GM18502 (cell line): Measurements from ENCODE around the gene CSNK1A1L.
A peak's percentile ranks its signal among the peaks of the same experiment; 100 is the strongest.

Experiments used
- ATAC-seq: cut with Tn5 transposase; IDR thresholded peaks from one replicate; pipeline ENCODE4 v1.9.1; 2021; ENCODE audit warnings: mild to moderate bottlenecking; ENCODE audit not compliant: unreplicated experiment, poor library complexity

Gene CSNK1A1L

DNA sequence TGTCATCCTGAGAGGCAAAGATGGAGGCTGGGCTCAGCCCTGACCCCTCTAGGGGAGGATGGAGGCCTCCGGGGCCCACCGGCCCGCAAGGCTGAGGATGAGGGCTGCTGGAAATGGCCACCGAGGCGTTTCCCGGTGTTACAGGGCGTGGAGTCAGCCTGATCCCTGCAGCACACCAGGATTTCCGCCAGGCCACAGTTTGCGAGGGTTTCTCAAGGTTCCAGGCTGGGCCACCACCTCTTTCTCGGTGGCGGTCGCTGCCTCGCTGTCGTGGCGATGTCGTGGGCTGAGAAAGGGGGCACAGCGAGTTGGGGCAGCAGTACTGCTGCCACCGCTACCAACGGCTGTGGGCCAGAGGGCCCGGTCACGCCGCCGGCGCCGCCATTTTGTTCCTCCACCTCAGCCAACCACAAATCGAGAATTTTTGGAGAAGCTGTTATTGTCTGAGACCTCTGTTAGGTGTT, at the start of gene CSNK1A1L:
TSS of gene CSNK1A1L (minus strand) at position 414 of the 464 bp plus-strand sequence. CDS start at position 6, 408 bp downstream.
- ATAC-seq = no peak

DNA sequence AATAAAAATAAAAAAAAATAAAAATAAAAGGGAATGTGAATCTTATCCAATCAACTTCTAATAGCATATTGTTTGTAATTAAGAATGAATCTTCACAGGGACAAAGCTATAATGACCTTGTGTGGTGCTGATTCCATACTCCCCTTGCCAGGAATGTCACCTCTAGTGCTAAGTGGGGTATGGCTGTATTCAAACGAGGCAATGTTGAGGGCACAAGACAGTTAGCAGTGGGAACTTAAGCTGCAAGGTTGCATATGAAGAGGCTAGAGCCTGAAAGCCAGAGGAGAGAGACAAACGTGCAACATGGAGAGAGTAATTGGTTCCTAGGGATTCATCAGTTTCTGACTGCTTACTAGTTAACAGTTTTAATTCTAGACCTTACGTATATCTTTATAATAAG, 43.9 kb upstream of the CSNK1A1L start:
- no peak for ATAC-seq

DNA sequence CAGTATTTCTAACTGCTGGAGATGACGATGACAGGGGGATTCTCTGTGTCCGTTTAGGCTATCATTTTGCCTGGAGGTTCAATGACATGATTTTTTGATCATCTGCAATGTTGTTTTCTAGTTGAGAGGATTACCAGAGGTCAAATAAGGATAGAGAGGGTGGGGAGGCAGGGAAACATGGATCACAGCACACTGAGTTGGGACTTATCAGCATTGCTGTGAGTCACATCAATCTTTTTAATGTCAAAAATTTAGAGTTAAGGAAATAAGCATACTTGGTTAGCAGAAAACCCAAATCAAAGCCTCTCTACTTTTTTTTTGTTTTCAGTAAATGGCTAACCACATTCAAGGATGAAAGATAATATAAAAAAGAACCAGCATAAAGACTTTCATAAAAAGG, 43.0 kb upstream of the CSNK1A1L start:
- ATAC-seq = no peak

DNA sequence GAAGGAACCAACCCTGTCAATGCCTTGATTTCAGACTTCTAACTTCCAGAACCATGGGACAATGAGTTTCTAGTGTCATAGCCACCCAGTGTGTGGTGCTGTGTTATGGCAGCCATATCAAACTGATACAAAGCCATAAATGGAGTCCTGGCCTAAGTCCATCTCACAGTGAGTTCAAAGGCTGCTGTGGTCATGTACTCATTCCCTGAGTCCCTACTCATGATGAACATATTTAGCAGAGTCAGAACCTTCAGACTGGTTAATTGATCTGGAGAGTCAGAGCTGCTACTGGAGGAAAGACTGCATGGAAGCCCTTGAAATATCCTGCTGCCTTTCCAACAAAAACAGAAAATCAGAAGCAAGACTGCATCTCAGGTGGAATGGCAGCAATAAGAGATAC, 39.2 kb upstream of the CSNK1A1L start:
- no peak for ATAC-seq

DNA sequence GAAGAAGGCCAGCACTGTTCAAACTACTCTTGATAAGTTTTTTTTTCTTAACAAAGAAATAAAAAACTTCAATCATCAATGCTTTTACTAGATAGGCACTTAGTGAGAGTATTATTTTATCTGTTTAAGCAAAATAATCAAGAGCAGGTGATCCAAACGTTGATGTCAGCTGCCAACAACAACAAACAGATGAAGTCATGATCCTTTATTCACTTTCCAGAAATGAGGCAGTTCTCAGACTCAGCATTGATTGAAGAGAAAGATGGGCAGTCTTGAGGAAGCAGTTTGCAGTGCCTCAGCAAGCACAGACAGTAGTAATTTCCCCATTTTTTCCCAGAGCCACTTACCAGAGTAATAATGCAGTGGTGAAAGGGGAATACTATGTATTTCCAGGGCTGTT, 38.4 kb upstream of the CSNK1A1L start:
- ATAC-seq = no peak

DNA sequence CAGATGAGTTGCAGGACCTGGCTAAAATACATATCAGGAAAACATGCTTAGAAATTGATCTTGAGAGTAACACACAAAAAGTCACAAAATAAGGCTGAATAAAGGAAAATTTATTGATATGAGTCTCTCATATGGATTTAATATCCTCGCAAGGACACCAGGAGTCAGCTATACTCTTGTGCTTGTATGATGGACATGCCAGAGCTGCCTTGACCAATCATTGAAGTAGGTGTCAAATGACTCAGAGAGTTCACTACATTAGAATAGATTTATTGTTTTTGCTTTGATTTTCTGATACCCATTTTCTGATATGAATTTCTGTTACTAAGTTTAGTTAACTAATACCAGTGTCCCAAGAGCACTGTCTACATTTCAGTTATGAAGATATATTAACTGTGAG, 37.4 kb upstream of the CSNK1A1L start:
- no peak for ATAC-seq

DNA sequence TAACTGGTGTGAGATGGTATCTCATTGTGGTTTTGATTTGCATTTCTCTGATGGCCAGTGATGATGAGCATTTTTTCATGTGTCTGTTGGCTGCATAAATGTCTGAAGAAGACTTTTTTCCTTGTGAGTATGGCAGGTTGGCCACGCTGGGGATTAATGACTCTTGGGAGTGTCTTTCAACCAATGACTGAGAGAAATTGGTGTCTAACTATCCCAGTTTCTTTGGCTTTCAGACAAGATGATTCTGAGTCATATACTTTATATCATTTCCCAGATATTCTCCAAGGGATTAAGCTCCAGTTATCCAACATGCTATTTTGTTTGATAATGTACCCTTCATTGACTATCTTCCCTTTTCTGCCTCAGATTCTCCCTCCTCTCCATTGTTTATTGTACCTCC, 35.5 kb upstream of the CSNK1A1L start:
- ATAC-seq = no peak

DNA sequence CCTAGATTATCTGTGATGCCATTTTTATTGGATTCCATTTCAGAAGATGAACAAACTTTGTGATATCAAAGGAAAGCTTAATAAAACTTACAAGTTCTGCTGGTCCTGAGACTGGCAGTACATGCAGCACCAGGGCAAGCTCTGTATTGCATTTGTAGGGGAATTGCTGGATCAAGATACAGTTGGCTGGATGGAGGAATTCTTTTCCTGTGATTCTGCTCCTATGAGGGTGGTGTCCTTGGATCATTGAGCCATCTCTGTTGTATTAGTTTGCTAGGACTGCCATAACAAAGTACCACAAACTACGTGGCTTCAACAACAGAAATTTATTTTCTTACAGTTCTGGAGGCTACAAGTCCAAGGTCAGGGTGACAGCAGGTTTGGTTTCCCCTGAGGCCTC, 33.9 kb upstream of the CSNK1A1L start:
- no peak for ATAC-seq

DNA sequence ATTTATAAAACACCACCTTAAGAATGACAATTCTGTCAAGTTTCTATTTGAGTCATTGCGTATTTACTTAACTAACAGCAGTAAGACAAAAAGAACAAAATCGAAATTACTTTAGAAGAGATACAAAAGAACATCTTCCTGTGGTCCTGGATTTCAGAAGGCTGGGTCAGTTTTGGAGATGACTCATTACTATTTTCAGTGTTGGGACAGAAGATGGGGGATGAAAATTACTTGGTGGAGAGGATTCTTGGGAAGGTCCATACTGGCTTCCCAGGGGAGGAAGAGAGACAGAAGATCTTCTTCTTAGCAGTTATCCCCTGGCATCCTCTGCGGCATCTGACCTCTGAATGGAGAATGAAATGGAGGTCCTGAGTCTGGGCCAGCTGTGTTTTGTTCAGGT, 33.5 kb upstream of the CSNK1A1L start:
- ATAC-seq = no peak

DNA sequence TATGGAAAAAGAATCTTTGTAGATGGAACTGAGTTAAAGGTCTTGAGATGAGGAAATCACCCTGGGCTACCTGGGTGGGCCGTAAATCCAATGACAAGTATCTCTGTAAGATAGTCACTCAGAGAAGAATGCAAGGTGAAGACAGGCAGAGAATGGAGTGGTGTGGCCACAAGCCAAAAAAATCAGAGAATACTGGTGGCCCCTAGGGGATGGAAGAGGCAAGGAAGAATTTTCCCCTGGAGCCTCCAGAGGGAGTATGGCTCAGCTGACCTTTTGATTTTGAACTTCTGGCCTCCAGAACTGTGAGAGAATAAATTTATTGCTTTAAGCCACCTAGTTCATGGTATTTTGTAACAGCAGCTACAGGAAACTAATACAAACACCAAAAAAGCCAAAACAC, 32.7 kb upstream of the CSNK1A1L start:
- ATAC-seq = no peak

DNA sequence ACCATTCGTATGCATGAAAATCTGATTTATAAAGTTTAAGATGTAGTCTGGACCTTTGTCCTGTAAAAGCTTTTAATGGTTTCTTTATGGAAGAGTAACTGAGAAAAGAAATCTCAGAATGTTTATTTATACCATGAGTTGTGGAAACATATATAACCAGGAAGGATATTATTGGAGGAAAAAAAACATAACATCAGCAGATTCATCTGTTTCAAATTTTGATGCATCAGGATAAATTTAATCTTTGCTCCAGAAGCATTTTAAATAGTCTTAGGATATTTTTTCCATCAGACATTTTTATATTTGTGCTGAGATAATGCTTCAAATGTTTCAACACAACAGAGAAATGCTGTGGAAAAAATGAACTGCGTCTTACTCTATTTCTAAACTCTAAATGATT, 31.2 kb upstream of the CSNK1A1L start:
- no peak for ATAC-seq

DNA sequence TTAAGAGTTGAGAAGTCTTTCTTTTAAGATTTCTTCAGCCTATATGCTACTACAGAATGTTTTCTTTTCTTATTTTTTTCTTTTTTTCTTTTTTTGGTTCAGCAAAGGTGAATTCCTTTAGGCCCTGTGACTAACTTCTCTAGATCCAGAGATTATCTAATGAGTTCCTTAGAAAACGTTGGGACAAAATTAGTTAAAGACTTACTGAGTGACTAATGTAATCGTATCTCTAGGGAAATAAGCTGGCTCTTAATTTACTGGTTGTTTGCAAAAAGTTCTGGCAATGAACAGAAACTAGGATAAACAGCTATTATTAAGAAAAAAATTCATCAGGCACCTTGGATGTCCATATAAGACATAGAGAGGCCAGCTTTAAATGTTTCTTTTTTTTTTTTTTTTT, 30.7 kb upstream of the CSNK1A1L start:
- no peak for ATAC-seq

DNA sequence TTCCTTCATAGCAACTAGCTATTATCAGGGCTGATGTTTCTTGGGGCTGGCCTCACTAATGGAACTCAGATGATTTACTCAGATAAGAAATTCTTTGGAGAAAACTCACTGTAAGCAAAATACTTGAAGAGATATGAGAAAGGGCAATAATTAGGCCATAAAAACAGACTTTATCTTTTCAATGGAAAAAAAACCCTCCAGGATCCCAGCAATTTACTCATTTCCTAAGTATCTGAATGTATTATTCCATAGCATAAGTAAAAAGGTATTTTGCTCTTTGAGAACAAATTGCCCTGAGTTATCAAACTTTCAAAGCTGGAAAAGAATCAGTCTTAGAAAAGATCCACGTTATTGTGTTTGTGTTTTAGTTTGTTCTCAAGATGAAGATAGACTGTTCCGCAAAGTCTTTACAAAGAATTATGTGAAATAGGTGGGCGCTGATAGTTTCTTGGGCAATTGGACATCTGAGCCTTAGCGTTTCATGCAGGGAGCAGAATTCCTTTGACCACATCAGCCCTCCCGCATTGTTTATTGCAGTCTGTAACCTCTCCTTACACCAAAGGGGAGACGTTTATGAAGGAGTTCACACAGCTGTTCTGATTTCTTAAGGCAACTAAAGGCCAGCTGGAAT, 29.1 kb upstream of the CSNK1A1L start:
- ATAC-seq = no peak

DNA sequence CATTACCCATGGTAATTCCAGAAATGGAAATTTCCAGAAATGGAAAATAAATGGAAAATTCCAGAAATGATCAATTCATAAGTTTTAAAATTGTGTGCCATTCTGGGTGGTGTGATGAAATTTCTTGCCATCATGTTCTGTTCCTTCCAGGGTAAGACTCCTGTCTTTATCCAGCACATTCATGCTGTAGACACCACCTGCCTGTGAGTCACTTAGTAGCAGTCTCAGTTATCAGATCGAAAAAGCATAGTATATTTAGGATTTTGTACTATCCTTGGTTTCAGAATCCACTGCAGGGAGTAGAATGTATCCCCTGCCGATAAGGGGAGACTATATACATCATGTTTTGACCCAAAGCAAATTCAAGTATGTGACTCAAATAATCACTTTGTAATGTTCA, 26.7 kb upstream of the CSNK1A1L start:
- ATAC-seq = no peak

DNA sequence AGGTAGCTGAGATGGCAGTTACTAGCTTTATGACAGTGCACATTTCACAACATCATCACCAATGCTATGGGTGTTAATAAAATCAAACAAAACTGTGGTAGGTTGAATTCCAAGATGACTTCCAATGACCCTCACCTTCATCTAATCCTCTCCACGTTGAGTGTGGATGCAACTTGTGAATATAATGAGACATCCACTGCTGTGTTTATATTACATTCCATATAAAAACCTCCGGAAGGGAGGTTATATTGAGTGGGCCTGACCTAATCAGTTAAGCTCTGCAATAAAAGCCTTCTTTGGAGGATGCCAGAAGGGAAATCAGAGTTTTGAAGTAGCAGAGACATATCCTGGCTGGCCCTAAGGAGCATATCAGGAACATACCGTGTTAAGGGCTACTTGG, 25.6 kb upstream of the CSNK1A1L start:
- no peak for ATAC-seq

DNA sequence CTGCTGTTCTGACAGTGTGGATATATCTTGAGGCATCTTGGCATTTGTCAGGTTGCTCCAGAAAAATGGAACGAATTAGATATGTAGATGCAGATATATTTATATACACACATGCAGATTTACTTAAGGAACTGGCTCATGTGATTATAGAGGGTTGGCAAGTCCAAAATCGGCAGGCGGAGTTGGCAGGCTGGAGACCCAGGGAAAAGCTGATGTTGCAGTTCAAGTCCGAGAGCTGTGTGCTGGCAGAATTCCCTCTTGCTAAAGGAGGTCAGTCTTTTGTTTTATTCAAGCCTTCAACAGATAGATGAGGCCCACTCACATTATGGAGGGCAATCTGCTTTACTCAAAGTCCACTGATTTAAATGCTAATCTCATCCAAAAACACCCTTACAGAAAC, 24.4 kb upstream of the CSNK1A1L start:
- no peak for ATAC-seq

DNA sequence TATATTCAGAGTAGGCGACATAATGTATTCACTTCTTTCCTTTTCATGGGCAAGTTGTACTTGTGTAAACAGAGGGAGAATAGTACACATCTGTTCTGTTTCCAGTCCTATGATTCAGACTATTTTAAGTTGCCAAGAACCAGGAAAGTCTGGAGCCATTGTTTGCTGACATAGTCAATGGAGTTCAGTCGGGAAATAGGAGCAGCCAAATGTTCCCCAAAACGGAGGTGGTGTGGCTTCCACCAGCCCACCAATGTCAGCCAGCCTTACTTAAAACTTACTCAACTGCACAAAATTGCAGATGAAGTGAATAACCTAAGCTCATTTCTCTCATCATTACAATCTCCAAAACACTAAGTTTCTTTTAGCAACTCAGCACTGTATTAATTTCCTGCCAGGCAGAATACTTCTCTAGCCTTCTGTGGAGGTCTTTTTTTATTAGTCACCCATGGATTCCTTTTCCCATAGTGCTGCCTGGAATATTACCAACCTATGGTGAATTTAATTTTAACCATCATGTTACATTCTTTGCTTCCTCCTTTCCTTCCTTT, 22.3 kb upstream of the CSNK1A1L start:
- no peak for ATAC-seq

DNA sequence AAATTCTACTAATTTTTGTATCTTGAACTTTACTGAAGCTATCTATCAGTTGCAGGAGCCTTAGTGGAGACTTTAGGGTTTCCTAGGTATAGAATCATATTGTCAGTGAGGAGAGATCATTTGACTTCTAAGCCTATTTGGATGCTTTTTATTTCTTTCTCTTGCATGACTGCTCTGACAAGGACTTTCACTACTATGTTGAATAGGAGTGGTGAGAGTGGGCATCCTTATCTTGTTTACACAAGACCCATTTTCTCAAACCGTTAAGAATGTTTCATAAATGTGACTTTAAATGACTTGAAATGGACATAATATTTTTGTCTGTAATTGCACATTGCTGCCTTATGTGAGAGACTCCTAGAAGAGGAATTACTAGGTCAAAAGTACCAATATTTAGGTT, 17.9 kb upstream of the CSNK1A1L start:
- ATAC-seq = no peak

DNA sequence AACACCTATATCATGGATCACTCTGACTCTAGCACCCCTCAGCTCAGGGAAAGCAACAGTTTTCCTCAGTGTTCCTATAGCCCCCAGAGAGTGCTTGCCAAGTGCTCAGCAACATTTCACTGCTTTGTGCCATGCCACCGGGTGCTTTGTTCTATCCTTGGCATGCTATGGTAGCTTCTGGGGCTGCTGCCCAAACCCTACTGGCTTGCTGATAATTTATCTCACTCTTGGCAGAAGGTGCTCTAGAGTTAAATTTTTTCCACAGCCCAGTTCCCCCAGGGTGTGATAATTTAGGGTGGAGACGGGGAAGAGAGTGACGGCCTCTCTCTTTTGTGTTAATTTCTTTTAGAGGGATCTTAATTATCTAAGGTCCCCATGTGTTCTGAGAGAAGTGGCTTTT, 12.6 kb upstream of the CSNK1A1L start:
- ATAC-seq = no peak

DNA sequence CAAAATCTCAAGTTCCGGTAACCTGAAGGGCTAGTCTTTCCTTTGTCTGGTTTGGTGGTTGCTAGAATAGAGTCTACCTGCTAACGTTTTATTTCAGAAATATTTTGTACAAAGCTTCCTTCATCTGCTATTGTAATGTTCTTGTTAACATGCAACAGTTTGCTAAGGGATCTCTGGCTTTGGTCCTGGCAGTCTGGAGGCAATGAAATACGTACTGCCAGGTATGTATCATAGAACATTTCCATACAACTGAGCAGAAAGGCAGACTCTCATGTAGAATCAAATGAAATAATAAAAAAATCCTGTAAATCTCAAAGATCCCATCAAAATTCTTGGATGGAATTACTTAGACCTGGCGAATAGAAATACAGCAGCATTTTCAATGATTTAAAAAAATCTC, 8.8 kb upstream of the CSNK1A1L start:
- no peak for ATAC-seq

DNA sequence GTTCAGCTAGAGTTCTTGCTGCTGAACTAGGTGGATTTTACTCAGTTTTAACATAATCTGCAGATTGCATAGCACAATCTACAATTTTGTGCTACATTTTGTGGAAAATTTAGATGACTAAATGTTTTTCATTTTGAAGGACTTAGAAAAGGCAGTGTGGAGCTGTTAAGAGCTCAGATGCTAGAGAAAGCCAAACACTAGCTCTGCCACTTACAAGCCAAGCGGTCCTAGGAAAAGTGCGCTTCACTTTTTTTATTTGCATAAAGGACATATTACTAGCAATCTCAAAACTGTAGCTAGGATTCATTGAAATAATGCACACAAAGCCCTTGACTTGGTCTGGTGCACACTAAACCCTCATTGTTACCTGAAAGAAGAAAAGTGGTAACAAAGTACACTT, 8.1 kb upstream of the CSNK1A1L start:
- no peak for ATAC-seq

DNA sequence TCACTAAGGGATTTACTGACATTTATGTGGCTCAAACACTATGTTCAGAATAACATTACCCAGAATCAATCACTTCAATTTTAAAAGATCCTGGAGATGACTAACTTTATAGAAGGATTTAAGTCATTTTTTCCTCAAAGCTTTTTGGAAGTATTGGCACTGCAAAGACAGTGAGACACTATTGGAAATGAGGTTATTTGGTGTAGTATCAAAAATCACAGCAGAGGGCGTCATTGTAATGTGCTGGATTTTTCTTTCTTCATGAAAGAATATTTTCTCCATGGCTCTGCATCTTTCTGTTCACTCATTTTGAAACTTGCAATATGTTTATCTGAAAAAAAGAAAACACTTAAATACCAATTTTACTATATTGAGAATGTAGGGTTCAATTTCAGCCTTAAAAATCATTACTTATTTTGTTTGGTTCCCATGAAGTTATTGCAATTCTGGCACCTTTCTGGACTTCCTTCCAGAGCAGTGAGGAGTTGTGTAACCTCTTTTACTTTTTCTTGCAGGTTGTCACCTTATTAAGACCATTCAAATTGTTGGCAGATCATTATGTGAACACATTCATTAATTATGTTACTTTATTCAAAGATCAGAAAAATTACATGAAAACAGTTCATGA, 3.7 kb upstream of the CSNK1A1L start:
- peak; percentile 69 for ATAC-seq
